ENCODE data around the gene ISLR2. TPM values are rescaled to one million over a fixed set of nuclear protein-coding genes. Genes with fewer than 3 reads are reported as not detected.

The ISLR2 gene
- total RNA-seq, 2 donors from 2014 or later: not detected

- Mint-ChIP-seq H3K27me3 (peaks cover 51% of the 10 kb centered on the region), H3K4me3 (no peak overlapping the region), H3K27ac (no peak overlapping the region), H3K36me3 (ENCODE audit: low read depth) (no peaks in the 10 kb centered on the region), H3K4me1 (no peaks in the 10 kb centered on the region), H3K9me3 (no peaks in the 10 kb centered on the region)
- no peak for ATAC-seq (replicated peaks)
Observed at GRCh38 chr15:74123131-74123429, 7.3 kb upstream of the ISLR2 start.

- Mint-ChIP-seq H3K4me3 (no peak overlapping the region), H3K9me3 (no peaks in the 10 kb centered on the region), H3K4me1 (no peaks in the 10 kb centered on the region), H3K27ac (no peak overlapping the region), H3K27me3 (peaks cover 48% of the 10 kb centered on the region), H3K36me3 (ENCODE audit: low read depth) (no peaks in the 10 kb centered on the region)
- no peak for ATAC-seq (replicated peaks)
Observed at GRCh38 chr15:74123658-74124057, 6.7 kb upstream of the ISLR2 start.

- Mint-ChIP-seq H3K4me3 (no peak overlapping the region), H3K4me1 (no peaks in the 10 kb centered on the region)
Observed at GRCh38 chr15:74124196-74124595, 6.2 kb upstream of the ISLR2 start.

GRCh38 chr15:74124759-74125158, 5.6 kb upstream of the ISLR2 start:
- Mint-ChIP-seq H3K27me3 (peaks cover 57% of the 10 kb centered on the region), H3K36me3 (ENCODE audit: low read depth) (no peaks in the 10 kb centered on the region), H3K27ac (no peak overlapping the region), H3K4me3 (no peak overlapping the region), H3K4me1 (peaks cover 4% of the 10 kb centered on the region), H3K9me3 (no peaks in the 10 kb centered on the region)
- ATAC-seq (replicated peaks): no peak

More at GRCh38 chr15:74124196-74124595, 6.2 kb upstream of the ISLR2 start:
- ATAC-seq (replicated peaks): no peak
- Mint-ChIP-seq H3K27me3 (peaks cover 52% of the 10 kb centered on the region), H3K36me3 (ENCODE audit: low read depth) (no peaks in the 10 kb centered on the region), H3K9me3 (no peaks in the 10 kb centered on the region), H3K27ac (no peak overlapping the region)

- no peaks in the 10 kb centered on the region for H3K9me3 Mint-ChIP-seq
- no peak overlapping the region for H3K27ac Mint-ChIP-seq
- peak; percentile 96 for ATAC-seq (replicated peaks)
- peak overlapping the region; percentile 1 for H3K4me3 Mint-ChIP-seq
- H3K27me3 Mint-ChIP-seq: peaks cover 67% of the 10 kb centered on the region
- H3K4me1 Mint-ChIP-seq: peaks cover 9% of the 10 kb centered on the region
- H3K36me3 Mint-ChIP-seq (ENCODE audit: low read depth): no peaks in the 10 kb centered on the region
Observed at GRCh38 chr15:74127255-74127953, 3.0 kb upstream of the ISLR2 start.

- Mint-ChIP-seq H3K27ac (no peak overlapping the region), H3K27me3 (peaks cover 61% of the 10 kb centered on the region), H3K4me3 (no peak overlapping the region), H3K9me3 (no peaks in the 10 kb centered on the region), H3K36me3 (ENCODE audit: low read depth) (no peaks in the 10 kb centered on the region), H3K4me1 (peaks cover 9% of the 10 kb centered on the region)
- peak; percentile 23 for ATAC-seq (replicated peaks)
Observed at GRCh38 chr15:74127954-74128784, 2.2 kb upstream of the ISLR2 start.

GRCh38 chr15:74128785-74129585, 1.4 kb upstream of the ISLR2 start:
- Mint-ChIP-seq H3K9me3 (no peaks in the 10 kb centered on the region), H3K36me3 (ENCODE audit: low read depth) (no peaks in the 10 kb centered on the region), H3K4me1 (peaks cover 9% of the 10 kb centered on the region), H3K27me3 (peaks cover 56% of the 10 kb centered on the region), H3K4me3 (peak overlapping the region; percentile 30), H3K27ac (no peak overlapping the region)
- no peak for ATAC-seq (replicated peaks)

- Mint-ChIP-seq H3K9me3 (no peaks in the 10 kb centered on the region), H3K27me3 (peaks cover 52% of the 10 kb centered on the region), H3K36me3 (ENCODE audit: low read depth) (no peaks in the 10 kb centered on the region), H3K4me3 (peak overlapping the region; percentile 30), H3K27ac (no peak overlapping the region), H3K4me1 (peaks cover 9% of the 10 kb centered on the region)
- ATAC-seq (replicated peaks): no peak
Observed at GRCh38 chr15:74129586-74130154, 716 bp upstream of the ISLR2 start.

- no peak overlapping the region for H3K27ac Mint-ChIP-seq
- peaks cover 5% of the 10 kb centered on the region for H3K36me3 Mint-ChIP-seq (ENCODE audit: low read depth)
- no peak for ATAC-seq (replicated peaks)
- no peak overlapping the region for H3K4me3 Mint-ChIP-seq
- H3K27me3 Mint-ChIP-seq: peaks cover 52% of the 10 kb centered on the region
- peaks cover 9% of the 10 kb centered on the region for H3K4me1 Mint-ChIP-seq
- H3K9me3 Mint-ChIP-seq: no peaks in the 10 kb centered on the region
Observed at GRCh38 chr15:74130849-74131627, 652 bp downstream of the ISLR2 start.

GRCh38 chr15:74131628-74132413, 1.4 kb downstream of the ISLR2 start:
- H3K4me1 Mint-ChIP-seq: peaks cover 9% of the 10 kb centered on the region
- H3K27ac Mint-ChIP-seq: no peak overlapping the region
- H3K27me3 Mint-ChIP-seq: peaks cover 53% of the 10 kb centered on the region

GRCh38 chr15:74132681-74133651, 2.6 kb downstream of the ISLR2 start:
- H3K4me1 Mint-ChIP-seq: peaks cover 9% of the 10 kb centered on the region
- H3K36me3 Mint-ChIP-seq (ENCODE audit: low read depth): peaks cover 5% of the 10 kb centered on the region
- no peaks in the 10 kb centered on the region for H3K9me3 Mint-ChIP-seq
- H3K27me3 Mint-ChIP-seq: peaks cover 57% of the 10 kb centered on the region
- no peak overlapping the region for H3K4me3 Mint-ChIP-seq
- no peak overlapping the region for H3K27ac Mint-ChIP-seq
- peak; percentile 37 for ATAC-seq (replicated peaks)

More at GRCh38 chr15:74131628-74132413, 1.4 kb downstream of the ISLR2 start:
- Mint-ChIP-seq H3K4me3 (no peak overlapping the region), H3K9me3 (no peaks in the 10 kb centered on the region), H3K36me3 (ENCODE audit: low read depth) (peaks cover 5% of the 10 kb centered on the region)
- no peak for ATAC-seq (replicated peaks)

GRCh38 chr15:74133694-74134386, 3.5 kb downstream of the ISLR2 start:
- no peak overlapping the region for H3K4me3 Mint-ChIP-seq
- peaks cover 61% of the 10 kb centered on the region for H3K27me3 Mint-ChIP-seq
- H3K36me3 Mint-ChIP-seq (ENCODE audit: low read depth): peaks cover 5% of the 10 kb centered on the region
- H3K4me1 Mint-ChIP-seq: peaks cover 9% of the 10 kb centered on the region
- no peak overlapping the region for H3K27ac Mint-ChIP-seq
- no peak for ATAC-seq (replicated peaks)
- no peaks in the 10 kb centered on the region for H3K9me3 Mint-ChIP-seq

Measured in activated T-helper 17 cell treated with anti-CD3 and anti-CD28 coated beads, Interleukin-2, amount 50 U/mL, for 72 hours (primary cell).